Keratinocyte (primary cell): ENCODE measurements around the gene CLEC3B.

Source experiments
- CTCF ChIP-seq, 3 experiments: IDR thresholded peaks in 1 of 3; conservative IDR thresholded peaks in 1 of 3; optimal IDR thresholded peaks in 1 of 3; 2 replicates in 2 of 3; 3 replicates in 1 of 3; pipeline versions ENCODE3 to v1.5.1; 2011; ENCODE audit warnings: low read length in 3 of 3, mild to moderate bottlenecking in 3 of 3, moderate library complexity in 2 of 3, control low read depth in 1 of 3, inconsistent platforms in 1 of 3; ENCODE audit not compliant: insufficient read depth in 2 of 3; ENCODE audit errors: extremely low read depth in 1 of 3
- EZH2 ChIP-seq: IDR thresholded peaks from one replicate; pipeline ENCODE4 v1.6.1; 2012; ENCODE audit warnings: inconsistent platforms, mild to moderate bottlenecking, low read length, moderate library complexity

- no peak for TF ChIP-seq CTCF (optimal IDR thresholded peaks at IDR 0.05 in 1 of 3, IDR thresholded peaks at IDR 0.05 in 1 of 3, conservative IDR thresholded peaks at IDR 0.05 in 1 of 3; ENCODE audit: extremely low read depth in 1 of 3, insufficient read depth in 2 of 3, low read length in 3 of 3)
- TF ChIP-seq EZH2 = no peak
These were observed 30.8 kb upstream of the CLEC3B start for GRCh38 chr3:44995142-44995770.
